ENCODE data around the gene IL2RA. TPM values are rescaled to one million over a fixed set of nuclear protein-coding genes. Genes with fewer than 3 reads are reported as not detected.

IL2RA gene
- total RNA-seq, 1 experiment from 2014 or later = not detected

GRCh38 chr10:5971886-5972285 lies 90.3 kb downstream of the IL2RA start:
- H2AK5ac ChIP-seq (ENCODE audit: insufficient read length, low read length) = no peak overlapping the region
- no peak overlapping the region for H2AFZ ChIP-seq (ENCODE audit: low read length)
- H3K4me2 ChIP-seq (ENCODE audit: insufficient read depth, insufficient read length, low read length) = no peak overlapping the region
- H3K23ac ChIP-seq (ENCODE audit: insufficient read length, low read depth, low read length) = no peak overlapping the region
- no peaks in the 10 kb centered on the region for H3K23me2 ChIP-seq (ENCODE audit: insufficient read length, low read depth, low read length, poor library complexity, severe bottlenecking)
- WGBS (ENCODE audit: extremely low coverage, insufficient read length, low lambda C conversion rate) = no CpG with 5 or more reads among the region's 4 CpGs
- H3K27ac Mint-ChIP-seq = no peak overlapping the region
- no peak overlapping the region for H3K56ac ChIP-seq (ENCODE audit: insufficient read length, low read depth, low read length)
- H3K9me3 ChIP-seq (ENCODE audit: control insufficient read depth, low read depth, low read length) = no peaks in the 10 kb centered on the region
- no peak overlapping the region for H4K91ac ChIP-seq (ENCODE audit: insufficient read length, low read depth, low read length)
- no peak overlapping the region for H3K9ac ChIP-seq (ENCODE audit: extremely low read depth, insufficient read length, low read length)
- no peaks in the 10 kb centered on the region; a peak in 1 of 5 replicates for H3K9me3 Mint-ChIP-seq
- no peak overlapping the region for H2BK12ac ChIP-seq (ENCODE audit: insufficient read length, low read depth, low read length)
- peaks cover 3 to 6% of the 10 kb centered on the region in 2 experiments for H3K4me1 Mint-ChIP-seq
- H2BK120ac ChIP-seq (ENCODE audit: low read depth, low read length, poor library complexity, severe bottlenecking) = no peak overlapping the region
- H3K4me3 Mint-ChIP-seq = no peak overlapping the region
- H3K27me3 ChIP-seq (ENCODE audit: insufficient read depth, low read length) = peaks cover 5% of the 10 kb centered on the region; the same call in 1 of the 2 replicates
- no peak overlapping the region for H4K5ac ChIP-seq (ENCODE audit: insufficient read length, low read depth, low read length)
- no peak overlapping the region for H2BK15ac ChIP-seq (ENCODE audit: low read depth, low read length)
- peaks cover 0 to 2% (median 0%) of the 10 kb centered on the region in 3 experiments; a peak in 2 of 7 replicates for H3K36me3 Mint-ChIP-seq (ENCODE audit: insufficient read depth in 1 of 3, low read depth in 3 of 3)
- H2BK20ac ChIP-seq (ENCODE audit: low read depth, low read length, poor library complexity, severe bottlenecking) = no peak overlapping the region
- DNase-seq = no peak
- no peak overlapping the region for H3K27ac ChIP-seq (ENCODE audit: insufficient read length, low read depth, low read length)
- H3K18ac ChIP-seq (ENCODE audit: insufficient read length, low read depth, low read length) = no peak overlapping the region
- peaks cover 45% of the 10 kb centered on the region for H3K27me3 Mint-ChIP-seq (ENCODE audit: low read depth)
- TF ChIP-seq CTCF (conservative IDR thresholded peaks at IDR 0.05) = no peak
- H3T11ph ChIP-seq (ENCODE audit: low read length) = no peak overlapping the region
- no peaks in the 10 kb centered on the region for H3K4me1 ChIP-seq (ENCODE audit: insufficient read depth, low read length)
- no peak overlapping the region for H3K4ac ChIP-seq (ENCODE audit: low read depth, low read length)
- H4K8ac ChIP-seq (replicated peaks; ENCODE audit: insufficient read length, low read depth, low read length) = no peak overlapping the region
- no peaks in the 10 kb centered on the region for H4K20me1 ChIP-seq (ENCODE audit: control insufficient read depth, insufficient read depth, insufficient read length)
- no peak overlapping the region for H3K14ac ChIP-seq (ENCODE audit: insufficient read depth, low read length)
- H3K79me2 ChIP-seq (ENCODE audit: insufficient read depth, low read length) = no peaks in the 10 kb centered on the region
- H3K79me1 ChIP-seq (ENCODE audit: insufficient read depth, low read depth, low read length, poor library complexity, severe bottlenecking) = no peaks in the 10 kb centered on the region
- no peak overlapping the region for H2BK5ac ChIP-seq (ENCODE audit: insufficient read length, low read length)

Data from H9 (cell line).